HEK293 (cell line): ENCODE measurements around the gene CAMKMT.

ENCODE experiments used
- KLF16 ChIP-seq: fragments of 450-650 bp; formaldehyde crosslinking; IDR thresholded peaks from 2 replicates; pipeline ENCODE4 v1.5.1; 2017; ENCODE audit warnings: missing biosample characterization, missing genetic modification characterization
- TF ChIP-seq, protein P1 (sequence below): fragments of 450-650 bp; formaldehyde crosslinking; IDR thresholded peaks from 2 replicates; pipeline ENCODE4 v1.5.1; 2016; ENCODE audit warnings: missing biosample characterization, missing genetic modification characterization

DNA sequence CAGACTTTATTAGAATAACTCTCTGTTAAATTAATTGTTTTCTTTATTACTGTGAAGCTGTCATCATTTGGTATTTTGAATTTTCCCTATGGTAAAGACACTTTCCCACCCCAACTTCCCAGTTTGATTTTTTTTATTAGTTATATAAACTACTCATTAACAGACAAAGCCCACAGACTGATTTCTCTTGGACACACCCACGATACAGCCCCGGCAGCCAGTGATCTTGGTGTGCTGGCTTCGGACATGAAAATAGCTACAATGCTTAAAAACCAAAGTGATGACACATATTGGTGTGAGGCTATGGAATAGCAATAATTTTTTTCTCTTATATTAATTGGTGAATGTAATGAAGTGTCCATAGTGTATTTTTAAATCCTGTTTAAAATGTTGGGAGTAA is 354.4 kb downstream of the CAMKMT start:
- TF ChIP-seq, protein P1, sequence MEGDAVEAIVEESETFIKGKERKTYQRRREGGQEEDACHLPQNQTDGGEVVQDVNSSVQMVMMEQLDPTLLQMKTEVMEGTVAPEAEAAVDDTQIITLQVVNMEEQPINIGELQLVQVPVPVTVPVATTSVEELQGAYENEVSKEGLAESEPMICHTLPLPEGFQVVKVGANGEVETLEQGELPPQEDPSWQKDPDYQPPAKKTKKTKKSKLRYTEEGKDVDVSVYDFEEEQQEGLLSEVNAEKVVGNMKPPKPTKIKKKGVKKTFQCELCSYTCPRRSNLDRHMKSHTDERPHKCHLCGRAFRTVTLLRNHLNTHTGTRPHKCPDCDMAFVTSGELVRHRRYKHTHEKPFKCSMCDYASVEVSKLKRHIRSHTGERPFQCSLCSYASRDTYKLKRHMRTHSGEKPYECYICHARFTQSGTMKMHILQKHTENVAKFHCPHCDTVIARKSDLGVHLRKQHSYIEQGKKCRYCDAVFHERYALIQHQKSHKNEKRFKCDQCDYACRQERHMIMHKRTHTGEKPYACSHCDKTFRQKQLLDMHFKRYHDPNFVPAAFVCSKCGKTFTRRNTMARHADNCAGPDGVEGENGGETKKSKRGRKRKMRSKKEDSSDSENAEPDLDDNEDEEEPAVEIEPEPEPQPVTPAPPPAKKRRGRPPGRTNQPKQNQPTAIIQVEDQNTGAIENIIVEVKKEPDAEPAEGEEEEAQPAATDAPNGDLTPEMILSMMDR, result no peak
- no peak for TF ChIP-seq KLF16
